Osteocyte (in vitro differentiated cells): ENCODE results near the gene CCSER1. TPM values are rescaled to one million over a fixed set of nuclear protein-coding genes. Genes with fewer than 3 reads are reported as not detected.

ENCODE experiments used
- DNase-seq: peaks from one replicate; pipeline ENCODE4 v3.0.0; 2021; ENCODE audit warnings: mixed read lengths; ENCODE audit not compliant: unreplicated experiment; ENCODE audit errors: extremely low spot score
- H3K27ac Mint-ChIP-seq: one replicate; pipeline ENCODE4 v1.8.0; 2021; ENCODE audit warnings: mild to moderate bottlenecking, mixed read lengths; ENCODE audit not compliant: unreplicated experiment
- H3K27me3 Mint-ChIP-seq: one replicate; pipeline ENCODE4 v1.8.0; 2021; ENCODE audit warnings: mixed read lengths; ENCODE audit not compliant: unreplicated experiment
- H3K36me3 Mint-ChIP-seq: one replicate; pipeline ENCODE4 v1.8.0; 2021; ENCODE audit warnings: mixed read lengths; ENCODE audit not compliant: unreplicated experiment
- H3K4me1 Mint-ChIP-seq: one replicate; pipeline ENCODE4 v1.8.0; 2021; ENCODE audit warnings: mixed read lengths; ENCODE audit not compliant: unreplicated experiment
- H3K4me3 Mint-ChIP-seq: one replicate; pipeline ENCODE4 v1.8.0; 2021; ENCODE audit warnings: mild to moderate bottlenecking, moderate library complexity, mixed read lengths; ENCODE audit not compliant: unreplicated experiment
- H3K9me3 Mint-ChIP-seq: one replicate; pipeline ENCODE4 v1.8.0; 2021; ENCODE audit warnings: mixed read lengths; ENCODE audit not compliant: unreplicated experiment
- total RNA-seq: library from RNA; stranded (reverse); gene quantifications from 2 replicates; pipeline ENCODE4 v1.2.1, GENCODE V29; 2021
- TF ChIP-seq, protein P1 (sequence below): fragments of 200-600 bp; sonication (generic); IDR thresholded peaks from 2 replicates; pipeline ENCODE4 v1.5.0; 2021; ENCODE audit warnings: antibody characterized with exemption, mild to moderate bottlenecking, moderate library complexity

Gene CCSER1
- total RNA-seq, 1 donor from 2014 or later = not detected

- TF ChIP-seq, protein P1, sequence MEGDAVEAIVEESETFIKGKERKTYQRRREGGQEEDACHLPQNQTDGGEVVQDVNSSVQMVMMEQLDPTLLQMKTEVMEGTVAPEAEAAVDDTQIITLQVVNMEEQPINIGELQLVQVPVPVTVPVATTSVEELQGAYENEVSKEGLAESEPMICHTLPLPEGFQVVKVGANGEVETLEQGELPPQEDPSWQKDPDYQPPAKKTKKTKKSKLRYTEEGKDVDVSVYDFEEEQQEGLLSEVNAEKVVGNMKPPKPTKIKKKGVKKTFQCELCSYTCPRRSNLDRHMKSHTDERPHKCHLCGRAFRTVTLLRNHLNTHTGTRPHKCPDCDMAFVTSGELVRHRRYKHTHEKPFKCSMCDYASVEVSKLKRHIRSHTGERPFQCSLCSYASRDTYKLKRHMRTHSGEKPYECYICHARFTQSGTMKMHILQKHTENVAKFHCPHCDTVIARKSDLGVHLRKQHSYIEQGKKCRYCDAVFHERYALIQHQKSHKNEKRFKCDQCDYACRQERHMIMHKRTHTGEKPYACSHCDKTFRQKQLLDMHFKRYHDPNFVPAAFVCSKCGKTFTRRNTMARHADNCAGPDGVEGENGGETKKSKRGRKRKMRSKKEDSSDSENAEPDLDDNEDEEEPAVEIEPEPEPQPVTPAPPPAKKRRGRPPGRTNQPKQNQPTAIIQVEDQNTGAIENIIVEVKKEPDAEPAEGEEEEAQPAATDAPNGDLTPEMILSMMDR = no peak
- H3K4me1 Mint-ChIP-seq = no peaks in the 10 kb centered on the region
- H3K27me3 Mint-ChIP-seq = no peaks in the 10 kb centered on the region
- H3K36me3 Mint-ChIP-seq = no peaks in the 10 kb centered on the region
- H3K27ac Mint-ChIP-seq = no peak overlapping the region
- no peaks in the 10 kb centered on the region for H3K9me3 Mint-ChIP-seq
- DNase-seq = no peak
- no peak overlapping the region for H3K4me3 Mint-ChIP-seq
Observed at GRCh38 chr4:90185416-90185815, 58.2 kb downstream of the CCSER1 start.

- Mint-ChIP-seq H3K4me1 (no peaks in the 10 kb centered on the region), H3K27ac (no peak overlapping the region)
Observed at GRCh38 chr4:90186229-90186628, 59.0 kb downstream of the CCSER1 start.

GRCh38 chr4:90187148-90187884 lies 60.1 kb downstream of the CCSER1 start:
- H3K27me3 Mint-ChIP-seq = no peaks in the 10 kb centered on the region
- H3K27ac Mint-ChIP-seq = no peak overlapping the region
- TF ChIP-seq, protein P1 = no peak
- H3K4me3 Mint-ChIP-seq = no peak overlapping the region
- no peak for DNase-seq
- H3K4me1 Mint-ChIP-seq = no peaks in the 10 kb centered on the region
- no peaks in the 10 kb centered on the region for H3K9me3 Mint-ChIP-seq
- H3K36me3 Mint-ChIP-seq = no peaks in the 10 kb centered on the region

More at GRCh38 chr4:90186229-90186628, 59.0 kb downstream of the CCSER1 start:
- Mint-ChIP-seq H3K36me3 (no peaks in the 10 kb centered on the region), H3K27me3 (no peaks in the 10 kb centered on the region), H3K4me3 (no peak overlapping the region), H3K9me3 (no peaks in the 10 kb centered on the region)
- TF ChIP-seq, protein P1 = no peak
- no peak for DNase-seq

GRCh38 chr4:90189178-90189577 lies 62.0 kb downstream of the CCSER1 start:
- no peak overlapping the region for H3K4me3 Mint-ChIP-seq
- no peak overlapping the region for H3K27ac Mint-ChIP-seq
- H3K27me3 Mint-ChIP-seq = no peaks in the 10 kb centered on the region
- H3K9me3 Mint-ChIP-seq = no peaks in the 10 kb centered on the region
- no peaks in the 10 kb centered on the region for H3K36me3 Mint-ChIP-seq
- no peak for DNase-seq
- H3K4me1 Mint-ChIP-seq = no peaks in the 10 kb centered on the region
- TF ChIP-seq, protein P1 = no peak

DNA sequence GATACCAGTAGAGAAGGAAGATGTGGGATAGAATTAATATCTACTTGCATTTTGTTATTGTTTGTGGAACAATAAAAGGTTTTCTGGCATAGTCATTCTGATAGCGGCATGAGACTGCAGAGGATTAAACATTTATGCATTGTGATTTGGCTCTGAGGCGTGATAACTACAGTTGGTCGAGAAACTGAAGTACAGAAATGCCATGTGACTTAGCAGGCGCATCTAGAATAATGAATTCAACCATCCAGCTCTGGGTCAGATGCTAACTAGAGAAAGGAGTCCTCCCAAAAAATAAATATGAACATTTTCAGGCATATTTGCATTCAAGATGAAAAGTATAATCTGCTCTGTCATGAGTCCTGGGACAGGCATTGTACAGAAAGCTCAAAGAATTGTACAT lies 62.8 kb downstream of the CCSER1 start:
- Mint-ChIP-seq H3K36me3 (no peaks in the 10 kb centered on the region), H3K9me3 (no peaks in the 10 kb centered on the region), H3K27me3 (no peaks in the 10 kb centered on the region), H3K27ac (no peak overlapping the region), H3K4me3 (no peak overlapping the region), H3K4me1 (no peaks in the 10 kb centered on the region)
- DNase-seq = no peak
- TF ChIP-seq, protein P1 = no peak
